ENCODE data around the gene PRKCE.
"Not testable (repeated sequence)": the region's sequence is repeated elsewhere in the genome, so short reads cannot be mapped to it uniquely, and the experiment has no call there.

Gene PRKCE

DNA sequence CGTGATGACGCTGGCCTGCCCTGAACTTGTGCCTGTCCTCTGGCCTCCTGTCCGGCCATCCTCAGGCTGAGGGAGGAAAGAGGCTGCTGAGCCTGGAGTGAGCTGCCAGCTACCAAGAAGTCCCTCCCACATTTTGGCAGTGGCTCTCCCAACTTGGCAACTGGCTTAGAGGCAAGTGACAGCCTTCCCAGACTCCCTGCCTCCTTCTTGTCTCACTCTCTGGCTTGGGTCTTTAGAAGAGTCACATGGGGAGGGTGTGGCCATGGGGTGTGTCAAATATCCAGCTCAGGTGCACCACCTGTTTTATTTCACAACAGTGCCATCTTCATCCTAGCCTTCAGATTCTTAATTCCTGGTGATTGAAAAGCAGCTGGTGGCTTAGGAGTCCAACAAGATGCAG lies 222.9 kb downstream of the PRKCE start:
- DNase-seq = no peak

DNA sequence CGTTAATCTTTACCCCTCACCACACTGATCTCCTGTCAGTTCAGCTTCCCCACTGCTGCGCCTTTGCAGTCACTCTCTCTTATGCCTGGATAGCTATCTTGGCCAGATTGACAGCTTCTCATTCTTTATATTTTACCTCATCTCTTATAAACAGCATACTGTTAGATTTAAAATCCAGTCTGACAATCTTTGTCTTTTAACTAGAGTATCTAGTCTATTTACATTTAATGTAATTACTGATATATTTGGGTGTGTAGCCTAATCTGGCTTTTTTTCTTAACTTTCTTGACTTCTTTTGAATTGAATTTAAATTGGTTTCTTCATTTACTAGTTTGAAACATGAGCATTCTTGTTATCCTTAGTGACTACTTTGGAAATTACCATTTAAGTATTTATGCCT lies 225.1 kb downstream of the PRKCE start:
- no peak for DNase-seq

DNA sequence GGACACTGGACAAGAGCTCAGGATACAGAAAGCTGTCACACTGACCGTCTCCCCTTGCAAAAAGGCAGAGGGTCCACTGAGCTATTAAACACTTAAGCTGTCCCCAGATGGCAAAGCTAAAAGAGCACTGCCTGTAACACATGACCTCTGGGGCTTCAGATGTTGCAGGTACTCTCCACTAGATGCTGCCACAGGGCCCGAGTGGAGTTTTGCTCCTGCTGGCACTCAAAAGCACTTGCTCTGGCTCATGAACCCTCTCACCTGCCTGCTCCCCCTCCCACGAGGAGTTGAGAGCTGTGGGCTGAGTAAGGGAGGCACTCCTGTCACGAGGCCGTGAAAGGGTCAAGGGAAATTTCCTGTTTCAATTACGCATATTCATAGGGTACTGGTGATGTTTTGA lies 227.9 kb downstream of the PRKCE start:
- DNase-seq = no peak

DNA sequence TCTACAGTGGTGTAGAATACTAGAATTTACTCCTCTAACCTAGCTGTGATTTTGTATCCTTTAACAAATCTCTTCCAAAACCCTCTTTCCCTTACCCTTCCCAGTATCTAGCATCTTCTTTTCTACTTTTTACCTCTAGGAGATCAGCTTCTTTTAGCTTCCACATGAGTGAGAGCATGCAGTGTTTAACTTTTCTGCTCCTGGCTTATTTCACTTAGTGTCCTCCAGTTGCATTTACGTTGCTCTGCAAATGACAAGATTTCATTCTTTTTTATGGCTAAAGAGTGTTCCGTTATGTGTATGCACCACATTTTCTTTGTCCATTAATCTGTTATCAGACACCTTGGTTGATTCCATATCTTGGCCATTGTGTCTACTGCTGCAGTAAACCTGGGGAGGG lies 228.5 kb downstream of the PRKCE start:
- DNase-seq = no peak

DNA sequence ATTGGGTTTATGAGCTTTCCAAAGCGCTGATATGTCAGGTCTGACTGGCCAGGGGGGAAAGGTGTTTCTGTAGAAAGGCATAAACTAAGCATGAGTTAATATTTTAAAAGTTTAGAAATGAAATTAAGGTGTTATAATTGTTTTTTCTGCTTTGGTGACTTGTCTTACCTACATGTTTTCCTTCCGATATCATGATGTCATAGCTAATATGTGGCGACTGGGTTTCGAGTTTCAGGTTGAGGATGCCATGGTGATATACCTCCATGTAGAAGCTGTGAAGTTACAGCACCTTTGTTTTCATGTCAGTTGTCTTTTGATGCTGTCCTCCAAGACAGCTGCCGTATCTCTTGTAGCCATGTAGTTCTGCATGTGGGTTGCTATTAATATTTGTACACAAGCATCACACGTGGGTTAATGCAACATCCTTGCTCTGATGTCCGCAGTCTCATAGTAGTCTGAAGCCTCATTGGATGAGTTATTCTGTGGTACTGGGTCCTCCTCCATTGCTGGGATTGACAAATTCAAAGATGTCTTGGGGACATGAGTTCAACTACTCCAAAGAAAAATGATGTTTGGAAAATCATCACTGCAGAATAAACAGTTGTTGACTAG lies 230.6 kb downstream of the PRKCE start:
- DNase-seq = no peak

DNA sequence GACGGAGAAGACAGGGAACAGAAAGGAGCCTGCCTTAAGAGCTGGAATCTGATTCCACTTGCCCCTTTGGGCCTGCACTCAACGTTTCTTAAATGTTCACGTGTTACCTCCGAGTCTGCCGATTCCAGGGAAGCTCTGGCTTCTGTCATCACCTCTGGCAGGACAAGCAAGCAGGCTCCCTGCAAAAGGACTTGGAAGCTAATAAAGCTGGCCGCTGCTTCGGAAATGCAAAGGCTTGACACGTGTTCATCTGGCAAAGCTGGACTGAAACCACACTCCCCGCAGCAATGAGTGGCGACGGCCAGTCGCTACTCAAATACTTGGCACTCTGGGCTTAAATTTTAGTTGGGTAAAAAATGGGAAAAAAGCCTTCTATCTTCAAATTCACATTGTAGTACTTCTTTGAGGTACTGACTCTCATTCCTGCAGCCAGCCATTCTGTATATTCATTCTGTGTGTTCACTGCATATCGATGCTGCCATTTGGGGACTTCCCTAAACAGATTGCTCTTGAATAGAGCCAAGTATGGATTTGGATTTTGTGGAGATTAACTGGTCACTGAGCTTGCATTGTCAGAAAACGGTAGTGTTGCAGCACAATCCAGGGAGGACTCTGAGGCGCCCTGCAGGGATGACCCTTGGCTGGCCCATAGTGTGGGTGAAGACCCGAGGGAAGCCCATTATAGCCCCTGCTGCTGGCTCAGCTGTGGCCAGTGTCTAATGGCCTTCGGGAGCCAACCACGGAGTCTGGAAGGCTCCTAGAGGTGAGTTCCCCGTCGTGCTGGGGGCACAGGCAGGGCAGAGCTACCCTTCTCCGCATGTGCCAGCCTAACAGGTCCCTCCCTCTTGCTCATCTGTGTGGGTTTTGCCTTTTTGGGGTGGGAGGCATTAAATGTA lies 231.5 kb downstream of the PRKCE start:
- DNase-seq = no peak

DNA sequence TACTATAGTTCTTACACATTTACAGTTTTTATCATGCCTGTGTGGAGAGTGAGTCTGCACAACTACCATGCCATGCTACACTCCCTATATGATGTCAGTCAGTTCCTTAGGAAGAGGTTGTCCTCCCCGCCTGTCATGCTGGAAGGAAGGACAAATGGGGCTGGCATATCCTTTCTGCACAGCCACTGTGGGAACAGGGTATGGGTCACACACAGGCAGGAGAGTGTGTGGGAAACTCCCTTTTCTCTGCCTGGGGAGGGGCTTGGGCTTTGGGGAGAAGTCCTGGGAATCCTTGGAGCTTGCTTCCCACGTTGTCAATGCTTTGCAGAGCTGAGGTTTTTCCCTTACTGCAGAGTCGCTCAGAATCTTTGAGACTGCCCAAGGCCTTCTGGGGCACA lies 232.1 kb downstream of the PRKCE start:
- DNase-seq = no peak

DNA sequence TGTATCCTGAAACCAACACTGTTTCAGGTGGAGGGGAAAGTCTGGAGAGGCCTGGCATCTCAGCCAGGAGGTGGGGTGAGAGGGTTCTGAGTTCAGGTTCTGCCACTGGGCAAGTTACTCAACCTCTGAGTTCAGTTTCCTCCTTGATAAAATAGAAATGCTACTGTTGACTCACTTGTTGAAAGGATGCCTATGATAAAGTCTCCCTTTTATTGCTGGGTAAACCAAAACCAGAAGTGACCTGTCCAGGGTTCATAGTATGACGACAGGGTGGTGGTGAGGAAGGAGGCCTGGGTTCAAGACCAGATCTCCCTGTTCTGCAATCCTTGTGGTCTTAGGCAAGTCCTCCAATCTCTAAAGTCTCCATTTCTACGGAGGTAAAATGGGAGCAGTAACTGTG lies 232.7 kb downstream of the PRKCE start:
- DNase-seq = no peak

DNA sequence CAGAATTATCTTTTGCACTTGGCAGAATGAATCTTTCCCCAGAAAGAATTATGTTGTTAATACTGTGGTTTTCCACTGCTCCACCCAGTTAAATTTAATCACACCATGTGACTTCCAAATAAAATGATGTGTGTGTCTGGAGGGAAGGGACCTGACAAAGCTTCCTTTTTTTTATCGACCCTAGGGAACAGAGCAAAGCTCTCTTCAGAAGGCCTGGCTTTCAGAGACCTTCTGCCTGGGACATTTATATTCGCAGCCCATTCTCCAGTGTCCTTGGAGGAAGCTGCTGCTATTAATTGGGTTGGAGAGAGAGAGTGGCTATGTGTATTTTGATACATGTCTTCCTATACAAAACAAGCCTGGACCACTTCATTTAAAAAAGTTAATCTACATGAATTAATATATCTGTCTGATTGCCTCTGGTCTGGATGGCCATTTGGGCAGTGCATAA lies 233.7 kb downstream of the PRKCE start:
- DNase-seq = no peak

DNA sequence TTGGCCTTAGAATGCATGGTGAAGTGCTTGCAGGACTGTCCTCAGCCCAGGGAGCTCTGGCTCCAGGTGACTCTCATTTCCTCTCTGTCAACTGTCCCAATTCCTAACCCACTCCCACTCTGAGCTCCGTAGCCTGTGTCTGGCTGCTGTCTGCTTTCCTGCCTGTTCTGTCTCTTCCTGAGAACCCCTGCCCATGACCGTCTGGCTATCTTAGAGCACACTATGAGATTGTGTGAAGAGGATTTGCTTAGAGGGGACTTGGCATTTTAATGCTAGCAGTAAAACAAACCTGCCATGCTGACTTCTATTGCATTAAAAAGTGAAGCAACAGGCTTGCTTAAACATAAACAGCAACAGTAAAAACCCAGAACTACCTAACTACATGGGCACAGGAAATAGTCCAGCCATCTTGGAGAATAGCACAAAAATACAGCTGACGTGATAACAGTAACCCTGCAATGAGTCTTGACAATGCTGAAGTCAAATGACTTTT lies 234.7 kb downstream of the PRKCE start:
- DNase-seq = no peak

DNA sequence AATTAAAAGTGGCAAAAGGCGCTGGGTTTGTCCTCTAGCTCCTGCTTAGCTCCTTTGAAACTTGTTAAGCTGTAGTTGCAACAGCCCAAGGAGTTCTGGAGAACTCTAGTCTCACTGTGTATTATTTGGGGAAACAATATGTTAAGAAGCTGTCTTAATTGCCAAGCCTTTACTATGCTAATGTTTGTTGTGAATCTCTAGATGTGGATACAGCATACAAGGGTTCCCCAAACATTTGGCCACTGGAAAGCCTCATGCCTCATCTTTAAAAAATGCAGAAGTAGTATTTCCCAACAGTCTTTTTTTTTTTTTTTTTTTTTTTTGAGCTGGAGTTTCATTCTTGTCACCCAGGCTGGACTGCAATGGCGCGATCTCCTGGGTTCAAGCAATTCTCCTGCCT lies 236.7 kb downstream of the PRKCE start:
- no peak for DNase-seq

DNA sequence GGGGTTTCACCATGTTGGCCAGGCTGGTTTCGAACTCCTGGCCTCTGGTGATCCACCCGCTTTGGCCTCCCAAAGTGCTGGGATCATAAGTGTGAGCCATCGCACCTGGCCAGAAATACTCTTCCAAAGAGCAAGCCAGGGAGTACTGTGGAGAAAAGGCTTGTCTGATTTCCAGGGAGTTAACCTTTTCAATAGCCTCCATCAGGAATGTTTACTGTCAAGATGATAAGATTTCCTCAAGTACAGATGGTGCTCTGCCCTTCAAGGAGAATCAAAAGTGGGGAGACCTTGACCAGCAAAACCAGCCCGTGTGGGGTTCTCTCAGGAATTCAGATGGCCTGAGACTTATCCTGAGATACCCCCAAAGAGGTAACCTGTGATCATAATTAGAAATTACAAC lies 237.2 kb downstream of the PRKCE start:
- DNase-seq = no peak

DNA sequence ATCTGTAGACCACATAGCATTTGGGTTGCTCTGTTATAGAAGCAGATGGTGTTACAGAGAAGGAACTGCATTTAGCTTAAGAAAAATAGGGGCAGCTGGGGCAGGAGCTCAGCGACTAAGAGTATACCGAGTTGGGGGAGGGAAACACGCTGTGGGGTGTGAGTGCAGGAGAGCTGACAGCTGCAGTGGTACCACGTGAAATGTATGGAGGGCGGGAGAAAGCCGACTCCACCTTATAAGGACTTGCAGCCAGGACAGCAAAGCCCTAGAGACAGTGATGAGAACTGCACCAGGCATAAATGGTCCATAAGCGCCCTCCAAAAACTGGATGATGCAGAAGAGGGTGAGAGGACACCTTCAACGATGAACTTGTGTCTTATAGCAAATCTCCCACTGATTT lies 237.6 kb downstream of the PRKCE start:
- peak; percentile 57 for DNase-seq

DNA sequence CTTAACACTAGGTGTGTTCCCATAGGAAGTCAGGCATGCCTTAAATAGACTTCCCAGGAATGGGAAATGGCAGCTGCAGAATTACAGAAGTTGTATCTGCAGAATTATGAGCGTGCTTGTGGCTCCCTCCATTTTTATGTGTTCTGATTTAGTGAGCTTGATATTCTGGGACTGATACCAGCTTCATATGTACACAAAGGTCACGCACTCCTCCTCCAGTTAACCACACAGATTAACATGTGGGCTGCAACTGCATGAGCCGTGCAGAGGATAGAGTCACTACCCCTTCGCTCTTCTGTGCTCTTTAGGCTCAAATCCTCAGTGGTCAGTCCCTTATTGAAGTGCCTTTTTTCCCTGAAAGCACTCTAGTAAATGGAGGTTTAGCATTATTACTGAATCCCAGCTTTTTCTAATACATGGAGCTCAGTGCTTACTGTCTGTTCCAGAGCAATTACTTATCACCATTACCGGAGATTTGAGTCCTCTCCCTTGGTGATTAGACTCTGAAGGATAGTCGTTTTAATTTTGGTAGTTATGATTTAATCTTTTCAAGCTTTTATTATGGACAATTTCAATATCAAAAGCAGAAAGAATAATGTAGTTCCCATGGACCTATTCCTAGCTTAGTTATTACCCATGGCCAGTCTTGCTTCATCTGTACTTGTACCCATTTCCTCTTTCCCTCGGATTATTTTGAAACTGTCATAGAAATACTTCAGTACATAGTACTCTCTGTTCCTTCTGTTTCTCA lies 238.3 kb downstream of the PRKCE start:
- DNase-seq = no peak

DNA sequence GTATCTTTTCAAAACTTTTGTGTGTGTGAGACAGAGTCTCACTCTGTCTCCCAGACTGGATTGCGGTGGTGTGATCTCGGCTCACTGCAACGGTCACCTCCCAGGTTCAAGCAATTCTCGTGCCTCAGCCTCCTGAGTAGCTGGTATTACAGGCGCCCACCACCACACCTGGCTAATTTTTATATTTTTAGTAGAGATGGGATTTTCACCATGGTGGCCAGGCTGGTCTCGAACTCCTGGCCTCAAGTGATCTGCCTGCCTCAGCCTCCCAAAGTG lies 238.8 kb downstream of the PRKCE start:
- not testable (repeated sequence) for DNase-seq

DNA sequence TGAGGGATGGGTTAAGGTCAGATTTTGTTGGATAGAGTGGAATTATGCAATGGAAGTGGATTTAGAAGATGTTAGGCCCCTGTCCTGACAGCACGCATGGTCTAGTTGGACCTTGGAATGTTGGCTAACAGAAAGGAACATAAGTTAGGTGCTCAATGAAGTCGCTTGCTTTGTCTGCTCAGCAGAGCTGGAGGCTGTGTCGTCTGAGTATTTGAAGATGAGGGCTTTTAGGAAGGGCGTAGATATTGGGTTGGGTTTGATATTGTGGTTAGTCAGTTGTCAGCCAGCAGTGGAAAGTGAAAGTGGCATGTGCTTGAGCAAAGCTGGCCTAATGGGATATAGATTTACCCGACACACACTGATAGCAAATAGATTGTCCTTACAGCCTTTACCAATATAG lies 239.3 kb downstream of the PRKCE start:
- DNase-seq = no peak

DNA sequence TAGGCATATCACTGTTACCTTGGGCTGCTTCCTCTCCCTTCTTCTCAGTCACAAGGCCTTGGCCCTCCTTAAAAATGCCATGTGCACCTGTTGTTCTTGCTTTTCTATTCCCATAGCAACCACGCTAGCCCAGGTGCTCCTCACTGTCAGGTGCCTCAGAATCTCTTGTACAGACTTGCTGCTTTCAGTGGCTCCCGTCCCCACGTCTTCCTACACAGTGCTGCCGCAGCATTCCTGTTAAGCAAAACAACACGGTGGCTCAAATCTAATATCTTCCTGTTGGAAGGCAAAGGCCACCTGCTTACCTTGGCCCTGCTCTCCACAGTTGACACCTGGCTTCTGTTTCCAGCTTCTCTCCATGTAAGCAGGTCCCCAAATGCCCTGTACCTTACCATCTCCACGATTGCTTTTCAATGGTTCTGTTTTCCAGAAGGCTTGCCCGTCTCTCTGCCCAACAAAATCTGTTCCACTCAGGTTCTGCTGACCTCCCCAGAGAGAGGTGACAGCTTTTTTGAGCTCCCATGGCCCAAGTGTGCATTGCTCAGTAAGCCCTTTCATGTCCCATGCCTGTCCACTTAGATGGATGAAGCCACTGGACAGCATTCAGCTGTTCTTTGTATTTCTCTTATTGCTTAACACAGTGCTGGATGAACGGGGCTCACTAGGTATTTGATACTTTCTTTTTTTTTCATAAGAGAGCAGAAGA lies 240.4 kb downstream of the PRKCE start:
- DNase-seq = no peak

DNA sequence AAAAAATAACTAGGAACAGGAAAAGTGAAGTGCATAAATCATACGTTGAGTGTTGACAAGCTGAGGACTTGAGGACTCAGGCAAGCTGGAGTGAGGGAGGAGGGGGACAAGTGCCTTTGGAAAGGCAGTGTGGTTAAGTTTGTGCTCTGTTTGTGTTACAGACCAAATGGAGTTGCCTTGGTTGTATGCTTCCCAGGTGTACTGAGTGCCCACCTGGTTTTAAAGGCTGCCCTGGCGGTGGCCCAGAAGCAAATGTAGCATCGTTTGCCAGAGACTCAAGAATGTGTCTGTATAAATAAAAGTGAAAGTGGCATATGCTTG lies 240.9 kb downstream of the PRKCE start:
- no peak for DNase-seq

DNA sequence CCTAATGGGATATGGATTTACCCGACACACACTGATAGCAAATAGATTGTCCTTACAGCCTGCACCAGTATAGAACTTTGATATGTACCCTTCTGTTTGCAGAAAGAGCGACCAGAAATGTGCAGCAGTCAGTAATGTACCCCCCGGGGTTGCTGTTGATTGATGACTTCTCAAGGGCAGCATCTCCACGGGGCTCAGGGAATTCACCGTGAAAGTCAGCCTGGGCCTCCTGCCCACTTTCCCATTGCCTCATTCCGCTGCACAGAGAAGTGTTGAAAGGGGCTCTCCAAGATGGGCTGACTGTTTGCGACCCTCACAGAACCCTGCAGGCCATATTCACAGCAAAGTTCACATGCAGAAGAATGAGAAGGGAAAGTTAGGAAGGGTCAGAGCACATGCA lies 241.3 kb downstream of the PRKCE start:
- DNase-seq = no peak

DNA sequence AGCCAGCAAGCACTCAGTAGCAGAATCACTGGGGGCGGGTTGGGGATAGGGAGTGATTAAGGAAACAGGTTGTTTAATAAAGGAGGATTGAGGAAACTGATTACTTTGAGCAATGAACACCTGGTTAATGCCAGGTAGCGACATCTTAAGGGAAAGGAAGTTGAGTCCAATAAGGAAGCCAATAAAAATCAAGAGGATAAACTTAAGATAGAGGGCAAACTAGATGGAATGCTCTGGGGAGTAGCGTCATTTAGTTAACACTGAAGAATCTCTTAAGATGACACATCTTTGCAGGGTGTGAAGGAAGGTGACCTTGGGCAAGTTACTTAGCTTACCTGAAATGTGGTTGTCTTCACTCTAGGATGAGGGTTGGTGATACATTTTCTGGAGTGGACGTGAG lies 242.7 kb downstream of the PRKCE start:
- DNase-seq = no peak

DNA sequence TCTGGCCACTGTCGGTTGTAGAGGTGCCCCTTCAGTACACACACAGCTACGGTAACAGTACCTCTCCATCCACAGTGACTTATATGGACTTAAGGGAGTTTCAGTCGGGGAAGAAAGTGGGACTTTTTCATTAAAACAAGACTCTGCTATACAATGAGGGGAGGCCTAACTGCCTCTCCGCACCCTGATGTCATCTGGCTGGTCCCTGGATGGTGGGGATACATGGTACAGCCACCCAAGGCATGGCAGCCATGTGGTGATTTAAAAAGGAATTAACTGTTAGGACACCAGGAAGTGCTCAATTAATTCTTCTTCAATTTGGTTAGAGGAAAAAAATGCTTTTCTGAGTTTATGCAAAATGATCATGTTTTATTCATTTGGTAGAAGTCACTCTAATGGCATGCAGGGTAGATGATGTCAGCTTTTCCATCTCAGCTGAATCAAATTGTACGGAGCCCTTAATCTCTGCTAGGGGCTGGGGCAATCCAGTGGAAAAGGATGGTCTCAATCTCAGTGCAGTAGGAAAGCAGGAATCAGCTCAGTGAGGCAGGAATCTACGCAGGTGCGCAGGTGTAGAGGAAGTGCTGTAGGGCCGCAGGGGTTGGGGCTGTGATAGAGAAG lies 243.9 kb downstream of the PRKCE start:
- DNase-seq = no peak

DNA sequence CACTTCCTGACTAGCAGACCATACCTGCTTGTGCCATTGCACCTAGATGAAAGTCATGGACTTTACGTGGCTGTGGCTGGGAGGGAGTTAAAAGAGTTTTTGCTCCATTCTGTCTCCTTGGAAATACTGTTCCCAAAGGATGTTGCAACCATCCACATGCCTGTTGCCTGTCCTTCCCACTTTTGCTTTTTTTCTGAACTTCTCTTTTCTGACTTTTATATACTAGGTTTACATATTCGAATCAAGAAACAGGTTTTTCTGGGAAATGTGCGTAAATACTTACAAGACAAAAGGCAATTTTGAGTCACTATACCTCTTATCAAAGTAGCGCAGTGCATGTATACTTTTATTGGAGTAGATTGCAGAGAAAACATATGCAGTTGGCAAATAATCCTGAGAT lies 244.8 kb downstream of the PRKCE start:
- DNase-seq = no peak

DNA sequence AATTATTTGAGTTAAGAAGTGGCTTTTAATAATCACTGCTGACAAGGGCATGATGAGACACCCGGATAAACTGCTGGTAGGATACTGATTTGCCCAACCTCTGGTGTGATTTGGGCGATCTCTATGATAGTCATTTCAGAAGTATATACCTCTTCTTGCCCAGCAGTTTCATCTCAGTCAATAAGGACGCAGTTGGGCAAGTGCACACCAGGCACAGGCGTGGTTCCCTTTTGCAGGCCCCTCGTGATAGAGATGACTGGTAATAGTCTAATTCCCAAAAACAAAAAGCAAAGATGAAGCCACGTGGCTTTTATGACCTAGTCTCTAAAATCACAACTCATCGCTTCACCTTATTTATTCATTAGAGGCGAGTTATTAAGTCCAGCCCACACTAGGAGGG lies 246.4 kb downstream of the PRKCE start:
- DNase-seq = no peak

Data from activated CD8-positive, alpha-beta memory T cell treated with anti-CD3 and anti-CD28 coated beads, Interleukin-2, amount 50 U/mL, for 48 hours (primary cell).